ENCODE measurements around the gene CCL19. TPM values are rescaled to one million over a fixed set of nuclear protein-coding genes. Genes with fewer than 3 reads are reported as not detected.

CCL19 gene
- polyA plus RNA-seq, 3 donors = 0.31 TPM; not detected in 2

GRCh38 chr9:34642679-34643078 is 48.4 kb downstream of the CCL19 start:
- DNase-seq (ENCODE audit: low read depth in 3 of 3, low spot score in 2 of 3) = no peak

Other genes starting within 250 kb of the CCL19 start
- gene FAM219A, start 232.7 kb downstream of the CCL19 start, polyA plus RNA-seq (ENCODE audit: insufficient read length in 3 of 3) = 10 to 100 TPM; 12.1 to 12.7 (median 12.2) TPM
- gene DNAI1, start 232.5 kb downstream of the CCL19 start, polyA plus RNA-seq (ENCODE audit: insufficient read length in 3 of 3) = 1 to 10 TPM; 1.6 to 2.7 (median 2.2) TPM
- gene ENHO, start 168.3 kb downstream of the CCL19 start, polyA plus RNA-seq (ENCODE audit: insufficient read length in 3 of 3) = 1 to 10 TPM; 1.3 to 1.8 (median 1.4) TPM
- 10 to 100 TPM; 34.5 to 36.0 (median 35.6) TPM for gene CNTFR, start 101.6 kb downstream of the CCL19 start, polyA plus RNA-seq (ENCODE audit: insufficient read length in 3 of 3)
- gene RPP25L, start 79.2 kb downstream of the CCL19 start, polyA plus RNA-seq (ENCODE audit: insufficient read length in 3 of 3) = 10 to 100 TPM; 23.4 to 28.8 (median 28.7) TPM
- 10 to 100 TPM; 90.0 to 99.4 (median 96.9) TPM for gene DCTN3, start 70.8 kb downstream of the CCL19 start, polyA plus RNA-seq (ENCODE audit: insufficient read length in 3 of 3)
- gene ARID3C, start 62.2 kb downstream of the CCL19 start, polyA plus RNA-seq (ENCODE audit: insufficient read length in 3 of 3) = under 1 TPM in 1 of 3 donors, not detected in 2; 0.21 TPM
- 10 to 100 TPM; 47.0 to 53.1 (median 48.1) TPM for gene SIGMAR1, start 53.5 kb downstream of the CCL19 start, polyA plus RNA-seq (ENCODE audit: insufficient read length in 3 of 3)
- gene GALT, start 44.6 kb downstream of the CCL19 start, polyA plus RNA-seq (ENCODE audit: insufficient read length in 3 of 3) = 10 to 100 TPM; 57.8 to 70.9 (median 62.0) TPM
- gene IL11RA, start 39.1 kb downstream of the CCL19 start, polyA plus RNA-seq (ENCODE audit: insufficient read length in 3 of 3) = 10 to 100 TPM; 44.1 to 48.8 (median 47.6) TPM
- under 1 TPM; 0.50 to 0.61 (median 0.57) TPM for gene CCL27, start 28.6 kb downstream of the CCL19 start, polyA plus RNA-seq (ENCODE audit: insufficient read length in 3 of 3)
- 10 to 100 TPM in 2 of 3 donors, 1 to 10 TPM in 1; 7.7 to 16.5 (median 10.4) TPM for gene CCL21, start 18.9 kb upstream of the CCL19 start, polyA plus RNA-seq (ENCODE audit: insufficient read length in 3 of 3)

Measured in right renal cortex interstitium (tissue), 3 donors.